ENCODE measurements around the gene PNPLA8.
A peak's percentile ranks its signal among the peaks of the same experiment; 100 is the strongest.
"Not testable (repeated sequence)": the region's sequence is repeated elsewhere in the genome, so short reads cannot be mapped to it uniquely, and the experiment has no call there.

The PNPLA8 gene, protein sequence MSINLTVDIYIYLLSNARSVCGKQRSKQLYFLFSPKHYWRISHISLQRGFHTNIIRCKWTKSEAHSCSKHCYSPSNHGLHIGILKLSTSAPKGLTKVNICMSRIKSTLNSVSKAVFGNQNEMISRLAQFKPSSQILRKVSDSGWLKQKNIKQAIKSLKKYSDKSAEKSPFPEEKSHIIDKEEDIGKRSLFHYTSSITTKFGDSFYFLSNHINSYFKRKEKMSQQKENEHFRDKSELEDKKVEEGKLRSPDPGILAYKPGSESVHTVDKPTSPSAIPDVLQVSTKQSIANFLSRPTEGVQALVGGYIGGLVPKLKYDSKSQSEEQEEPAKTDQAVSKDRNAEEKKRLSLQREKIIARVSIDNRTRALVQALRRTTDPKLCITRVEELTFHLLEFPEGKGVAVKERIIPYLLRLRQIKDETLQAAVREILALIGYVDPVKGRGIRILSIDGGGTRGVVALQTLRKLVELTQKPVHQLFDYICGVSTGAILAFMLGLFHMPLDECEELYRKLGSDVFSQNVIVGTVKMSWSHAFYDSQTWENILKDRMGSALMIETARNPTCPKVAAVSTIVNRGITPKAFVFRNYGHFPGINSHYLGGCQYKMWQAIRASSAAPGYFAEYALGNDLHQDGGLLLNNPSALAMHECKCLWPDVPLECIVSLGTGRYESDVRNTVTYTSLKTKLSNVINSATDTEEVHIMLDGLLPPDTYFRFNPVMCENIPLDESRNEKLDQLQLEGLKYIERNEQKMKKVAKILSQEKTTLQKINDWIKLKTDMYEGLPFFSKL

DNA sequence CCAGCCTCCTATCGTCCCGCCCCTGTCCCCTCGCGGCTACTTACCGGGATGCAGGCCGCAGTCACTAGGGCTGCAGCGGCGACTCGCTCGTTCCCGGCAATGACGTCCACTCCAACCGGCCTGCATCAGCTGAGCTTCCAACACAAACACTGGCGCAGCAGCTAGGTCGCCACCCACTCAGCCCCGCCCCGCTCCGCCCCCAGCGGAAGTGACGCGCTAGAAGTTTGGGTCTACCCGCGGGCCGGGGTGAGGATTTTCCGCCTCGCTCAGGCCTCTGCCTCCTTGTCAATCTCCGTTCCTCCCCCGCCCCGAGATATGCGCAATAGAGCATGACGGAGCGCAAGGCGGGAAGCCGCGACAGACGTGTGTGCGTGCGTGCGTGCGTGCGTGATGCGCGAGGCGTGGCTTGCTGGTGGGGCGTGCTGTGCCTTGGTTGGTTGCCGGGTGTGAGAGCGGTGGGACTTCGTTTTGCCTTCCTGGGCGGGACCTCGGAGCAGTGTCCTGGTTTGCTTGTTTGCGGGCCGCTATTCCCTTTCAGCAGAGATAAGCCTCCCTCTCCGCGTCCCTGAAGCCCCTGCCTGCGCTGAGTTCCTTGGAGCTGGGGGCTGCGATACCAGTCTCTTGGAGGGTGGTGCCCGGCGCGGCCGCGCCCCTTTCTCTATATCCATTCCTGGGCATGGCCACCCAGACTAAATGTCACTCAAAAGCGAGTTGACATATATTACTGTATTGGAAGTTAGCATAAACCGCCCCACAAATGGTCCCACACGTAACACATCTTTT is at the start of gene PNPLA8:
Gene PNPLA8, minus strand, starts transcription at position 151 of the 783 bp plus-strand sequence. CDS start 10,644 bp downstream, outside the sequence.
- DNase-seq: peak; percentile 97

- DNase-seq: no peak
These were observed 49.2 kb upstream of the PNPLA8 start for GRCh38 chr7:108575156-108575555.

DNA sequence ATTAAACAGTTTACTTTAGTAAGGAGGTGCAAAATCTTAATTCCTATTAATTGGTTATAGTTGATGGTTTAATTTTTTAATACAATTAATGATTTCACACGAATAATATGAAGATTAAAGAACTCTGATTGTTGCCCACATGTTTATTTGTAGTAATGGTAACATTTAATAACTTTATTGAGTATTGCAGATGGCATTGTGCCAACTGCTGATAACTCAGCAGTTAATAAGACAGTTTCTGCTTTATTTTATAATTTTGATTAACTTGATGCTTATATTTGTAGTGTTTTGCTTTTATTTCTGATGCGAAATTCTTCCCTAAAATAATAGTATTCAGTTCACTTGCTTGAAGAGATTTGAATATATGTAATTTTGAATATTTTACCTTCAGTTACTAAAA is 46.5 kb upstream of the PNPLA8 start:
- no peak for DNase-seq

GRCh38 chr7:108570146-108570755 is 44.3 kb upstream of the PNPLA8 start:
- no peak for DNase-seq

GRCh38 chr7:108569381-108570145 is 43.6 kb upstream of the PNPLA8 start, which contains the start of the genes DNAJB9 and THAP5:
TSS of gene DNAJB9 (plus strand) at chr7:108569874. CDS start at chr7:108571727, 1,853 bp downstream.
TSS of gene THAP5 (minus strand) at chr7:108569706. CDS start at chr7:108569569, 137 bp downstream.
- peak; percentile 96 for DNase-seq

DNA sequence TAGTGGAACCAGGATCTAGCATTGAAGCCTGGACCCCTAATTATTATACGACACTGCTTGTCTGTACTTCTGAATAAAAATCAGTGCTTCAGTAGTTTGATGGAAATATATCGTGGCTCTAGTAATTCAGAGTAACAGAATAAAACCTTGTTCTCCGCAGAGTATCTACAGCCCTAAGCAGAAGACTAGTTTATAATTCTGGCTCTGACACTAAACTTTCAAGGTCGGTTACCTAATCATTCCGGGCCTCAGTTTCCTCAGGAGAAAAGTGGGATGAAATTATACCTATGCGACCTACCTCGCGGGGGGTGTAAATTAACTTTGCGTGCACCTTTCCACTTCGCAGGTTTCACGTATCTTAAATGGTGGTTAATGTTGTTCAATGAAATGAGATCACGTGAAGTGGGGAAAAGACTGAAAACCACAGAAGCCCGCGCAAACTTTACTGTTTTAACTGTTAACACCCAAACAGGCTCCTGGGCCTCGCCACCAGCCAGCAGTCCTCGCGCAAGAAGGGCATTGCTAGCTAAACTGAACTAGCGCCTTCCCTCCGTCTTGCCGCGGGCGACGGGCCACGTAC is 43.0 kb upstream of the PNPLA8 start:
- no peak for DNase-seq

DNA sequence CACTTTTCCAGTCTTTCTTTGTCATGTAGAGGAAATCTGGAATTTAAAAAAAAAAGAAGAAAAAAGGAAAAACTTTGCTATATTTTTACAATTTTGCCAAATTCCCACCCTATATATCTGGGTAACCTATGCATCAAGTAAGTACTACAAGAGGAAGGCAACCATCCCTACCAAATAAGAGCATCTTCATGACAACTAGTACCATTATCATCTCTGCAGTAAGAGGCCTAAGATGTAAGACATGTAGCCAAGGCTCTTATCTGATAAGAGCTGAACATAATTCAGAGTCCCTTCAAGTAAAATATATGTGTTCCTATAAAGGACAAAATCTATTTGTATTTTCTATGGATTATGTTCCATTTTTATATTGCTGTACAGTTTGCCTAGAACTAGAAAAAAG is 40.1 kb upstream of the PNPLA8 start:
- no peak for DNase-seq

DNA sequence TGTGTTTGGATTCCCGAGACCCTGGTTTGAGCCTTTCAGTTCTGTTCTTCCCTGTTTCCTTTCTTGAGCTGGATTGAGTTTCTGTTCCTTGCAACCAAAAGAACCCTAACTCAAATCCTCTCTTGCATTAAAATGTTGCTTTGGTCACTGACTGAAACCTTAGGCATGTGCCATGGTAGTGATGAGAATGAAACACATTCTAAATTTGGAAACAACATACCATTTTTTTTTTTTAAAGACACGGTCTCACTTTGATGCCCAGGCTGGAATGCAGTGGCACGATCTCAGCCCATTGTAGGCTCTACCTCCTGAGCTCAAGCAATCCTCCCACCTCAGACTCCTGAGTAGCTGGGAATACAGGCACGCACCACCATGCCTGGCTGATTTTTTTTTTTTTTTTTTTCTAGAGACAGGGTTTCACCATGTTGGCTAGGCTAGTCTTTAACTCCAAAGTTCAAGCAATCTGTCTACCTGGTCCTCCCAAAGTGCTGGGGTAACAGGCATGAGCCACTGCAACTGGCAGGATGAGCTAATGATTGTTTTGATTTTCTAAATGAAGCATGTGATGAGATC is 35.2 kb upstream of the PNPLA8 start:
- no peak for DNase-seq

- no peak for DNase-seq
These were observed 33.3 kb upstream of the PNPLA8 start for GRCh38 chr7:108559253-108559652.

GRCh38 chr7:108557617-108558016 is 31.7 kb upstream of the PNPLA8 start:
- DNase-seq: no peak

- DNase-seq: no peak
These were observed 31.3 kb upstream of the PNPLA8 start for GRCh38 chr7:108557191-108557590.

- not testable (repeated sequence) for DNase-seq
These were observed 30.7 kb upstream of the PNPLA8 start for GRCh38 chr7:108556665-108557064.

- DNase-seq: not testable (repeated sequence)
These were observed 22.4 kb upstream of the PNPLA8 start for GRCh38 chr7:108548141-108548896.

- no peak for DNase-seq
These were observed 15.5 kb upstream of the PNPLA8 start for GRCh38 chr7:108541478-108541877.

- DNase-seq: not testable (repeated sequence)
These were observed 12.8 kb upstream of the PNPLA8 start for GRCh38 chr7:108538685-108539084.

- DNase-seq: not testable (repeated sequence)
These were observed 12.3 kb upstream of the PNPLA8 start for GRCh38 chr7:108538236-108538635.

DNA sequence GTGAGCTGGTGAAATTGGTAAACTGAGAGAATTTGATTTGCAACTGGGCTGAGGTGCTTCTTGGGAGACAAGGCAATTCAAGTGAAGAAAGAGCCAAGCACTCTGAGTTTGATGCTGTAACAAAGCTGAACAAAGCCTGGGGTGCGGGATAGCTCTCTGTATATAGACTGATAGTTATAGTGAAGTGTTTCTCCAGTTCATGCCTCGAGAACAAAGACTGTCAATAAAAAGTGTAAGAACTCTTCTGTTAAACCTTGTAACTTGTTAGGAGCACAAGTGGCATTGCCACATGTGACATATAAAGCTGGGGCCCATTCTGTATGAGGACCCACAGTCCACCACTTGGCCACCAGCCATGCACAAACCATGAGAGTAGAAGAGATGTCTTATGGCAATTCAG is 11.3 kb upstream of the PNPLA8 start:
- no peak for DNase-seq

DNA sequence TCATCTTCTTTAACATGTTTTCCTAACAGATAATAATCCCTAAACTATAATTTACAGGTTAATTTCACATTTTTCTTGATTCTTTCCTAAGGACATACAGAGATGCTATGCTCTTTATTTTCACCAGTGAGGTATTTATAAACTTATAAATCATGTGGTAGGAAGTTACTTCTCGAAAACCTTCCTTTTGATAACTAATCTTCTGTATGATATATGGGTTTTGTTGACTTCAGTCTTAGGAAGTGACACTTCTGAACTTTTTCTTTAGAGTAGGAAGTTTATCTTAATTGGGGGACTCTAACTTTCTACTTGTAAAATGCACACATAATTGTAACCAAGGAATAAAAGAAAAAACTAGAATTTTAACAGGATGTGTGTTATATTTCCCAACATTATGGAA is 9.8 kb upstream of the PNPLA8 start:
- no peak for DNase-seq

DNA sequence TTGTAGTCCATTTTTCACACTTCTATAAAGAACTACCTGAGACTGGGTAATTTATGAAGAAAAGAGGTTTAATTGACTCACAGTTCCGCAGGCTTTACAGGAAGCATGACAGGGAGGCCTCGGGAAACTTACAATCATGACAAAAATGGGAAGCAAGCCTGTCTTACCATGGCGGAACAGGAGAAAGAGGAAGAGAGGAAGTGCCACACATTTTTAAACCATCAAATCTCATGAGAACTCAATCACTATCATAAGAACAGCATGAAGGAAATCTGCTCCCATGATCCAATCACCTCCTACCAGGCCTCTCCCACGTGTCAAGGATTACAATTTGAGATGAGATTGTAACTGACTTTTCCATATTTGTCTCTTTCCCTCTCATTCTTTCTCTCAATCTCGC is 9.3 kb upstream of the PNPLA8 start:
- DNase-seq: no peak

DNA sequence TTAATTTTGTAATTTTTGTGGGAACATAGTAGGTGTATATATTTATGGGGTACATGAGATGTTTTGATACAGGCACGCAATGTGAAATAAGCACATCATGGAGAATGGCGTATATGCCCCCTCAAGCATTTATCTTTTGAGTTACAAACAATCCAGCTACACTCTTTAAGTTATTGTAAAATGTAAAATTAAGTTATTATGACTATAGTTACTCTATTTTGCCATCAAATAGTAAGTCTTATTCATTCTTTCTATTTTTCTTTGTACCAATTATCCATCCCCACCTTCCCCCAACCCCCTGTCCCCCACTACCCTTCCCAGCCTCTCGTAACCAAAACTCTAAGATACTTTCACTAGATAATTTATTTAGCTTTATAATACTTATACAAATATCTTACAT is 7.8 kb upstream of the PNPLA8 start:
- DNase-seq: no peak

Data from NCI-H446 treated with DMSO at 0.1 percent for 48 hours (cell line).